Activated CD8-positive, alpha-beta memory T cell treated with anti-CD3 and anti-CD28 coated beads, Interleukin-2, amount 10 ng/mL, durations not matched to agents 7 days and 5 days (primary cell): Measurements from ENCODE around the gene ARHGAP15. TPM values are rescaled to one million over a fixed set of nuclear protein-coding genes. Genes with fewer than 3 reads are reported as not detected.

Experiments used
- ATAC-seq: fragments of 150-1000 bp; cut with Tn5 transposase; one replicate; pipeline ENCODE4 v1.10.0; 2021; ENCODE audit warnings: moderate library complexity
- CTCF ChIA-PET: fragments of 350-600 bp; sonication (Branson Sonifier 250); formaldehyde crosslinking; loops from one replicate; lab custom pipeline; 2021; ENCODE audit warnings: antibody characterized with exemption; lab: Charles Lee
- DNase-seq: peaks from one replicate; pipeline ENCODE4 v3.0.0-alpha.2; 2020
- H3K27ac Mint-ChIP-seq: one replicate; pipeline ENCODE4 v1.8.0; 2021; ENCODE audit warnings: mild to moderate bottlenecking, mixed read lengths
- H3K27me3 Mint-ChIP-seq: one replicate; pipeline ENCODE4 v1.8.0; 2021; ENCODE audit warnings: mixed read lengths
- H3K36me3 Mint-ChIP-seq: one replicate; pipeline ENCODE4 v1.8.0; 2021; ENCODE audit warnings: mild to moderate bottlenecking, mixed read lengths
- H3K4me1 Mint-ChIP-seq: one replicate; pipeline ENCODE4 v1.8.0; 2021; ENCODE audit warnings: mixed read lengths
- H3K4me3 Mint-ChIP-seq: one replicate; pipeline ENCODE4 v1.8.0; 2021; ENCODE audit warnings: mild to moderate bottlenecking, moderate library complexity, mixed read lengths
- H3K9me3 Mint-ChIP-seq: one replicate; pipeline ENCODE4 v1.8.0; 2022; ENCODE audit warnings: low read depth, mixed read lengths
- total RNA-seq, 2 experiments: library from RNA; stranded (reverse); gene quantifications; one replicate each; pipeline ENCODE4 v1.2.3, GENCODE V29; 2021

Gene ARHGAP15
- total RNA-seq, 2 experiments from 2014 or later, result 101 to 152 TPM

GRCh38 chr2:143160732-143161707 is 31.8 kb downstream of the ARHGAP15 start:
- Mint-ChIP-seq H3K36me3 (peaks cover 45% of the 10 kb centered on the region), H3K27me3 (no peaks in the 10 kb centered on the region)

DNA sequence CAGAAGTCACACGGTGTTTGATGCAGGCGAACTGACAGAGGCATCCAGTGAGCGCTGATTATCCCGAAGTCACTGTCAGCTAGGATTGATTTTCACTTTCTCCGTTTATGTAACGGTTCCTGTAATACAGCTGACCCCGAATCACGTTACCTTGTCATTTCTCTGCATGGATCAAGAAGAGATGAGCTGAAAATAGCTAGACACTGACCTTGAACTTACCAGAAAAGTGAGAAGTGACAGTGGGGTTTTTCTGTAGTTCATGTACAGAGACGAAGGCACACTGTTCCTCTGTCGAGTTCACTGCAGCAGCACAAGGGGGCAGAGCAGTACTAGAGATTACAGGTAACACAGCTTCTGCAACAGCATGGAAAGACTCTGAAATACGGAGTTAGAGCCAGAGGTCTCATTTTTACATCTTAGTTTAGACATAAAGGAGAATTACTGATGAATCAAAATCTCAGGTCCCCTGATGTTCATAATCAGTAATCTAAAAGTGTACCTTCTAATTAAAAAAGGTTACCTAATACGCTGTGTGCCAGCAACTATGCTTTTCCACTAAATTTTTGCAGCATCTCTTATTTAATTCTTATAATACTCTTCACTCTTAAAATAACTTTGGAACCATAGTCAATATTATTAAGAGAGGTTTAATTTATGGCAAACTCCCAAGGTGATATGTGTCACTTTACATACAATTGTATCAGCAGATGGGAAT is 33.1 kb downstream of the ARHGAP15 start:
- Mint-ChIP-seq H3K36me3 (peaks cover 46% of the 10 kb centered on the region), H3K4me1 (peaks cover 49% of the 10 kb centered on the region), H3K4me3 (no peak overlapping the region), H3K27me3 (no peaks in the 10 kb centered on the region), H3K9me3 (no peaks in the 10 kb centered on the region), H3K27ac (no peak overlapping the region)
- DNase-seq, result peak; percentile 58
- peak; percentile 90 for ATAC-seq
- CTCF ChIA-PET, result interaction anchor here (0.9 to 3.3 kb wide), 18 partner anchors 9 to 128 kb away, joined by 3 to 26 read pairs (median 4); no protein-coding TSS in a partner anchor

More at GRCh38 chr2:143160732-143161707, 31.8 kb downstream of the ARHGAP15 start:
- ATAC-seq, result no peak
- Mint-ChIP-seq H3K27ac (peak overlapping the region; percentile 8), H3K4me3 (no peak overlapping the region), H3K9me3 (no peaks in the 10 kb centered on the region), H3K4me1 (peaks cover 51% of the 10 kb centered on the region)
- CTCF ChIA-PET, result interaction anchor here (1.0 to 3.3 kb wide), 13 partner anchors 10 to 127 kb away, joined by 3 to 26 read pairs (median 5); no protein-coding TSS in a partner anchor
- no peak for DNase-seq

DNA sequence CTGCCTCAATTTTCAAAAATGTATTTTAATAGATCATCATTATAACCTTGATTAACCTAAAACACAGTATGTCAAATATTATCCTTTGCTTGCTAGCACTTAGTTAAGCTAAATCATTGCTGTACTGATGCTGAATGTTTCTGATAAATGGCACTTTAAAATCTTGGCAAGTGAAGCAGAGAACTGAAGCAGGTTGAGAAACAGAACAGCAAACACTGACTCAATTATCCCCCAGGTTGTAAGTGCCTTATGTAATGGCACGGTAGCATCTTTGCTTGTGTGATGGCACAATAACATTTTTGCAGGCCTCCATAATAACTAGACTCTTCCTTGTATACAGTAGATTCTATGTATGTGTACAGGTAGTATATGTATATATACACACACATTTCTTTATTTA is 33.8 kb downstream of the ARHGAP15 start:
- Mint-ChIP-seq H3K4me1 (peaks cover 45% of the 10 kb centered on the region), H3K27me3 (no peaks in the 10 kb centered on the region), H3K36me3 (peaks cover 47% of the 10 kb centered on the region), H3K9me3 (no peaks in the 10 kb centered on the region), H3K4me3 (no peak overlapping the region), H3K27ac (no peak overlapping the region)
- ATAC-seq, result no peak
- DNase-seq, result no peak
- CTCF ChIA-PET, result interaction anchor here (0.6 to 3.3 kb wide), 9 partner anchors 12 to 1439 kb away, joined by 3 to 26 read pairs (median 6); no protein-coding TSS in a partner anchor

DNA sequence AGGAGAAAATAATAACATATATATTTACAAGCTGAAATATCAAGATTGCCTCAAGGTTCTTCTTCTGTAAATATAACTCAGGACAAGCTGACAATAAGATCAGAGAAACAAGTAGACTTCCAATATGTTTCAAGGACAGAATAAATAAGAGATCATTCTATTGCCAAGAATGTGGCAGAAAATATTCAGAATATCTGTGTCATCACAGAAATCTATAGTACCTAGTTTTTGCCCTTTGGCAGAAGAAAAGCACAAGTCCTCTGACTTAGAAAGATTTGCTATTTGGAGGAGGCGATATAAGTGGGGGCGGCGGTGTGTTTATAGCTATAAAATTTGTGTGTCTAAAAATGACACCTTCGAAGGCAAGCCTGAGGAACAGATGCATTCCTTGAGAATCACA is 34.3 kb downstream of the ARHGAP15 start:
- Mint-ChIP-seq H3K36me3 (peaks cover 46% of the 10 kb centered on the region), H3K27me3 (no peaks in the 10 kb centered on the region), H3K4me1 (peaks cover 42% of the 10 kb centered on the region), H3K4me3 (no peak overlapping the region), H3K27ac (no peak overlapping the region), H3K9me3 (no peaks in the 10 kb centered on the region)
- CTCF ChIA-PET, result interaction anchor here (0.6 to 3.3 kb wide), 4 partner anchors 59 to 1438 kb away, joined by 3 to 26 read pairs (median 6); no protein-coding TSS in a partner anchor
- DNase-seq, result no peak
- no peak for ATAC-seq

DNA sequence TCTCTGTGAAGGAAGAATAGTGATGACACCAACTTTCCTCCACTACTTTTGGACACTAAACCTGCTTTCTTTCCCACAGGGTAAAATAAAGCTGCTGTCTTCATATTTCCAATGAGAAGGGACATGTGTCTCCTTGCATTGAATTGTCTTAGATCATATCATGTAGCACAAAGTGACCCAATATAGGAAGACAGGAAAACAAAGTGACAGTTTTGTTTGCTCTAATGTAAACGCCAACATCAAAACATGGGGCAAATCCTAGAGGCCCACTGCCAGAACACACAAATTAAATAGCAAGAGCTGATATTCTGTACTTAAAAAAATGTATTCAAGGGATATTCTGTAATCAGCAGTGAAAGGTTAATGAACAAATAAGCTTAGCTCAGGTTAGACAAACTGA is 36.1 kb downstream of the ARHGAP15 start:
- CTCF ChIA-PET, result no interaction called here
- Mint-ChIP-seq H3K27me3 (no peaks in the 10 kb centered on the region), H3K9me3 (no peaks in the 10 kb centered on the region), H3K4me3 (no peak overlapping the region), H3K27ac (no peak overlapping the region), H3K4me1 (peaks cover 34% of the 10 kb centered on the region), H3K36me3 (peaks cover 45% of the 10 kb centered on the region)
- no peak for DNase-seq
- ATAC-seq, result no peak

GRCh38 chr2:143169105-143169504 is 39.9 kb downstream of the ARHGAP15 start:
- CTCF ChIA-PET, result interaction anchor here (1.4 kb wide), 1 partner anchor 90 kb away, joined by 5 read pairs; no protein-coding TSS in a partner anchor
- ATAC-seq (no peak), DNase-seq (no peak)
- no peak overlapping the region for H3K27ac Mint-ChIP-seq
- no peak overlapping the region for H3K4me3 Mint-ChIP-seq
- H3K36me3 Mint-ChIP-seq, result peaks cover 53% of the 10 kb centered on the region
- H3K4me1 Mint-ChIP-seq, result peaks cover 21% of the 10 kb centered on the region
- no peaks in the 10 kb centered on the region for H3K27me3 Mint-ChIP-seq
- no peaks in the 10 kb centered on the region for H3K9me3 Mint-ChIP-seq

- Mint-ChIP-seq H3K9me3 (no peaks in the 10 kb centered on the region), H3K4me3 (no peak overlapping the region), H3K27ac (no peak overlapping the region), H3K27me3 (no peaks in the 10 kb centered on the region), H3K36me3 (peaks cover 43% of the 10 kb centered on the region), H3K4me1 (peaks cover 30% of the 10 kb centered on the region)
- CTCF ChIA-PET, result interaction anchor here (1.0 to 2.2 kb wide), 4 partner anchors 10 to 61 kb away, joined by 3 to 6 read pairs (median 4); no protein-coding TSS in a partner anchor
- no peak for DNase-seq
- ATAC-seq, result no peak
These were observed 42.6 kb downstream of the ARHGAP15 start for GRCh38 chr2:143171817-143172216.

DNA sequence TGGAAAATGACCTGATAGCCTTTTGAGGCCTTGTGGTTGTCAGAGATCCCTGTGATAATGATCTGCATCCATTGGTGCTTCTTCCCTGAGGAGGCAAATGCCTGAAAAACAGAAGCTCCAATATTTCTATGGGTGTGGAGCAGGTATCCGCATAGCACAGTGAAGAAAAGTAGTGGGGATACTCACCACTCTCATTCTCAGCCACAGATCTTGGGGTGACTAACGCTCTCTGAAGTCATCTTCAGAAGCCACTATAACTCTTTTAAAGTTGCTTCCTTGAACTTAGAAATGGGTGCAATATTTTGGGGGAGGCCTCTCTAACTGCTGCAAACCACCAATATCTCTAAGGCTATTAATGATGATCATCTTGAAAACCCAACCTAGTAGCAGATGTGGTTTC is 46.2 kb downstream of the ARHGAP15 start:
- Mint-ChIP-seq H3K9me3 (peaks cover 6% of the 10 kb centered on the region), H3K27me3 (no peaks in the 10 kb centered on the region), H3K4me3 (no peak overlapping the region), H3K4me1 (peaks cover 39% of the 10 kb centered on the region), H3K27ac (peak overlapping the region; percentile 73), H3K36me3 (peaks cover 42% of the 10 kb centered on the region)
- DNase-seq (peak; percentile 48), ATAC-seq (peak; percentile 75)
- CTCF ChIA-PET, result interaction anchor here (0.7 to 2.1 kb wide), 4 partner anchors 12 to 64 kb away, joined by 3 to 9 read pairs (median 4); no protein-coding TSS in a partner anchor

- H3K27ac Mint-ChIP-seq, result peak overlapping the region; percentile 94
- H3K4me3 Mint-ChIP-seq, result peak overlapping the region; percentile 80
- peaks cover 42% of the 10 kb centered on the region for H3K4me1 Mint-ChIP-seq
- peaks cover 6% of the 10 kb centered on the region for H3K9me3 Mint-ChIP-seq
- ATAC-seq, result peak; percentile 44
- DNase-seq, result peak; percentile 43
- CTCF ChIA-PET, result interaction anchor here (1.2 to 1.8 kb wide), 2 partner anchors 45 to 83 kb away, joined by 3 to 8 read pairs; no protein-coding TSS in a partner anchor
- H3K27me3 Mint-ChIP-seq, result no peaks in the 10 kb centered on the region
- H3K36me3 Mint-ChIP-seq, result peaks cover 41% of the 10 kb centered on the region
These were observed 47.4 kb downstream of the ARHGAP15 start for GRCh38 chr2:143176606-143177005.

DNA sequence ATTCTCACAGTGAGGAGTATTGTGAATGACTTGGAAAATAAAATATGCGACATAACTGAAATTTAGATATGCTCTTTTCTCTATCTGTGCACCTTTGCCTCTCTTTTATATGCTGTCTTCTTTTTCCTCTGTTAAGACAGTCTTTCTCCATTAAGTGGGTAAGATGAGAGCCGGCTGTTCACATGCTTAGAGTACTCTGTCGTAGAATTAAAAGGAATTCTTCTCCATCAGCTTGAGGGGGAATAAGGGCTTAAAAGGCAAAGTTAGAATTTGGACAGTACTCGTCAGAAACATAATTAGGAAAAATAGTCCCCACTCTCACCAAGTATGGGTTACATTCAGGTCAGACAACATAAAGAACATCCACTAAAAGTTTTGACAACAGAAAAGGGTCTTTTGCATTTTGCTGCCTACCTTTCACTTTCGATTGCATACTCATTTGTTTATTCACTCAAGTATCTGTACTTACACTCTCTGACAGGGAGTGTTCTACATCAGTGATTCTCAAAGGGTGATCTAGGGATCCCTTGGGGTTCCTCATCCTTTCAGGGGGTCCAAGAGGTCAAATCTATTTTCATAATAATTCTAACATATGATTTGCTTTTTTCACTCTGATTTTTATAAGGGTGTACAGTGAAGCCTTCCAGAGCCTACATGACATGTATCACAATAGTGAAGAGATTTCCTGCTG is 48.0 kb downstream of the ARHGAP15 start:
- no peak for DNase-seq
- peaks cover 44% of the 10 kb centered on the region for H3K4me1 Mint-ChIP-seq
- H3K9me3 Mint-ChIP-seq, result peaks cover 6% of the 10 kb centered on the region
- no peaks in the 10 kb centered on the region for H3K27me3 Mint-ChIP-seq
- peaks cover 39% of the 10 kb centered on the region for H3K36me3 Mint-ChIP-seq
- CTCF ChIA-PET, result interaction anchor here (0.8 to 1.8 kb wide), 3 partner anchors 45 to 87 kb away, joined by 3 to 8 read pairs (median 3); no protein-coding TSS in a partner anchor
- H3K27ac Mint-ChIP-seq, result peak overlapping the region; percentile 94
- ATAC-seq, result peak; percentile 79
- H3K4me3 Mint-ChIP-seq, result peak overlapping the region; percentile 80

GRCh38 chr2:143181494-143181893 is 52.3 kb downstream of the ARHGAP15 start:
- H3K4me1 Mint-ChIP-seq, result peaks cover 39% of the 10 kb centered on the region

GRCh38 chr2:143182649-143183048 is 53.4 kb downstream of the ARHGAP15 start:
- peaks cover 50% of the 10 kb centered on the region for H3K36me3 Mint-ChIP-seq
- H3K4me1 Mint-ChIP-seq, result peaks cover 31% of the 10 kb centered on the region
- no peak overlapping the region for H3K4me3 Mint-ChIP-seq
- H3K27me3 Mint-ChIP-seq, result no peaks in the 10 kb centered on the region
- no peak for ATAC-seq
- H3K27ac Mint-ChIP-seq, result no peak overlapping the region
- peaks cover 6% of the 10 kb centered on the region for H3K9me3 Mint-ChIP-seq
- DNase-seq, result no peak
- CTCF ChIA-PET, result interaction anchor here (1.4 to 1.7 kb wide), 2 partner anchors 22 to 23 kb away, joined by 3 to 5 read pairs; no protein-coding TSS in a partner anchor

More at GRCh38 chr2:143181494-143181893, 52.3 kb downstream of the ARHGAP15 start:
- ATAC-seq (no peak), DNase-seq (no peak)
- no peaks in the 10 kb centered on the region for H3K27me3 Mint-ChIP-seq
- H3K9me3 Mint-ChIP-seq, result peaks cover 6% of the 10 kb centered on the region
- CTCF ChIA-PET, result interaction anchor here (0.7 to 1.4 kb wide), 3 partner anchors 23 to 103 kb away, joined by 3 to 5 read pairs (median 3); no protein-coding TSS in a partner anchor
- peaks cover 51% of the 10 kb centered on the region for H3K36me3 Mint-ChIP-seq
- H3K27ac Mint-ChIP-seq, result no peak overlapping the region
- H3K4me3 Mint-ChIP-seq, result no peak overlapping the region
